HepG2 (cell line): ENCODE measurements around the gene POU2AF3. TPM values are rescaled to one million over a fixed set of nuclear protein-coding genes. Genes with fewer than 3 reads are reported as not detected.

Experiments
- HDAC1 ChIP-seq: sonication (generic); formaldehyde crosslinking; IDR thresholded peaks from 2 replicates; pipeline ENCODE4 v1.5.1; 2020; ENCODE audit warnings: mild to moderate bottlenecking, missing genetic modification reagents
- HHEX ChIP-seq: IDR thresholded peaks from 2 replicates; pipeline ENCODE4 v1.6.1; 2016; ENCODE audit warnings: control low read depth
- HOXA3 ChIP-seq: sonication (generic); formaldehyde crosslinking; IDR thresholded peaks from 2 replicates; pipeline ENCODE4 v1.5.0; 2020; ENCODE audit warnings: missing genetic modification reagents
- JUND ChIP-seq: sonication (generic); formaldehyde crosslinking; IDR thresholded peaks from 2 replicates; pipeline ENCODE4 v1.8.0; 2022; ENCODE audit warnings: mild to moderate bottlenecking, missing genetic modification reagents
- KDM1A ChIP-seq: IDR thresholded peaks from 2 replicates; pipeline ENCODE4 v1.6.1; 2016; ENCODE audit warnings: missing compliant biosample characterization
- MZF1 ChIP-seq: sonication (generic); formaldehyde crosslinking; IDR thresholded peaks from 2 replicates; pipeline ENCODE4 v1.8.1; 2023; ENCODE audit warnings: mild to moderate bottlenecking, missing genetic modification reagents, borderline replicate concordance
- SOX6 ChIP-seq, 2 experiments: fragments of 450-650 bp in 1 of 2; sonication (generic) in 1 of 2; formaldehyde crosslinking in 1 of 2; IDR thresholded peaks; 2 replicates each; pipeline versions ENCODE4 v1.4.0 to v1.6.1; 2017 to 2020; ENCODE audit warnings: antibody characterized with exemption in 1 of 2, mild to moderate bottlenecking in 1 of 2, missing genetic modification reagents in 1 of 2
- ZNF232 ChIP-seq: sonication (generic); formaldehyde crosslinking; IDR thresholded peaks from 2 replicates; pipeline ENCODE4 v1.4.0; 2020; ENCODE audit warnings: missing genetic modification reagents, borderline replicate concordance
- ZNF234 ChIP-seq: sonication (generic); formaldehyde crosslinking; conservative IDR thresholded peaks from 2 replicates; pipeline ENCODE4 v1.5.1; 2020; ENCODE audit warnings: mild to moderate bottlenecking, missing genetic modification reagents
- ZNF598 ChIP-seq: sonication (generic); formaldehyde crosslinking; IDR thresholded peaks from 2 replicates; pipeline ENCODE4 v1.5.1; 2020; ENCODE audit warnings: mild to moderate bottlenecking, missing genetic modification reagents, borderline replicate concordance
- ZNF792 ChIP-seq: IDR thresholded peaks from 2 replicates; pipeline ENCODE4 v1.6.1; 2016
- polyA plus RNA-seq, 8 experiments: library from polyadenylated mRNA; depleted of rRNA in 3 of 8; stranded (reverse) in 7 of 8; unstranded in 1 of 8; fragments of >200 nt; fragmentation: Illumina TruSeq in 4 of 8; extraction: Trizol in 4 of 8; gene quantifications; 2 replicates each; pipeline versions ENCODE4 v1.2.1 to v1.2.3, GENCODE V29; 2011 to 2016; ENCODE audit warnings: low read depth in 4 of 8, missing spikeins in 1 of 8, mixed read lengths in 1 of 8; ENCODE audit not compliant: insufficient read depth in 1 of 8
- total RNA-seq, 5 experiments: library from RNA; depleted of rRNA; stranded (reverse); fragments of >200 nt; fragmentation: Illumina TruSeq; extraction: Trizol; gene quantifications; 2 replicates each; pipeline ENCODE4 v1.2.3, GENCODE V29; 2016; ENCODE audit warnings: low read depth in 1 of 5
- TF ChIP-seq, protein P1 (sequence below): sonication (generic); formaldehyde crosslinking; IDR thresholded peaks from 2 replicates; pipeline ENCODE4 v1.4.0; 2020; ENCODE audit warnings: missing genetic modification reagents
- TF ChIP-seq, protein P2 (sequence below): fragments of 450-650 bp; IDR thresholded peaks from 2 replicates; pipeline ENCODE4 v1.6.1; 2016
- TF ChIP-seq, protein P3 (sequence below): sonication (generic); formaldehyde crosslinking; IDR thresholded peaks from 2 replicates; pipeline ENCODE4 v1.4.0; 2020; ENCODE audit warnings: missing genetic modification reagents, borderline replicate concordance
- TF ChIP-seq, protein P4 (sequence below): sonication (generic); formaldehyde crosslinking; IDR thresholded peaks from 2 replicates; pipeline ENCODE4 v1.4.0; 2020; ENCODE audit warnings: mild to moderate bottlenecking, missing genetic modification reagents, borderline replicate concordance

Gene POU2AF3
- total and polyA plus RNA-seq, 2 of the 13 experiments (the other 11 are each of a cell fraction or from before 2014, with no cell fraction given), result 7.8 to 71.2 TPM

DNA sequence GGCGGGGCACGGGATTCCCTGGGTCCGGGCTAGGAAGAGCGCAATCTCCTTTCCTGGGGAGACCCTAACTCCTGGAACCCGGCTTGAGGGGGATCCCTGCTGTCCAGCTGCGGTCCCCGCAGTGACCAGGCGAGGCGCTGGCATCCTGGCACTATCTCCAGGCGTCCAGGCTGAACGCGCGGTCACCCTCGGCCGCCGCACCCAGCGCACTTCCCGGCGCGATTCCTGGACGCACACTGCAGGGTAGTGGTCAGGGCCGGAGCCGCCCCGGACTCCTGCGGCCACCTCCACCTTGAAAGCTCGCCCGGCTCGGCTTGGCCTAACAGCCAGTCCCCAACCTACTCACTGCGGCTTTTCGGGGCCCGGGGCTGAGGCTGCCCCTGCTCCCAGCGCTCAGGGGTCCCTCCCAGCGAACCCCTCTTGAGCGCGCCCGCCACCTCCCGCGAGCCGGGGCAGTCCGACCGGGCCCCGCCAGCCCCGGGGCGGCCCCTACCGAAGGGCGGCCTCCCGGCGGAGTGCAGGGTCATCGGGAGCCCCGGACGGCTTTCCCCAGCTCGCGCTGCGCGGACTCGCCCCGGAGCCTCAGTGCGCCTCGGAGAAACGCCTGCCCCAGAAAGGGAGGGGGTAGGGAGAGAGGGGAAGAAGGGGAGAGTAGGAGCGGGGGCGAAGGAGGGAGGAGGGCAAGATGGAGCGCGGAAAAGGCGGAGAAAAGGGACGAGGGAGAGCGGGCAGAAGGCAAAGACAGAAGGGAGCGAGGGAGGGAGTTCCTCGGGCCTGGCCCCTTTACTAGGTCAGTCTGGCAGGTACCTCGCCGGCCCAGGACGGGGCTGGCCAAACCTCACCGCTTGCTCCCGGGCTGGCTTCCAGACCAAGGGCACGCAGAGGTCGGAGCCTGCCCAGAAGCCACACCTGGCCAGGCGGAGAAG, 1.0 kb downstream of the POU2AF3 start (continued):
- TF ChIP-seq, protein P1, sequence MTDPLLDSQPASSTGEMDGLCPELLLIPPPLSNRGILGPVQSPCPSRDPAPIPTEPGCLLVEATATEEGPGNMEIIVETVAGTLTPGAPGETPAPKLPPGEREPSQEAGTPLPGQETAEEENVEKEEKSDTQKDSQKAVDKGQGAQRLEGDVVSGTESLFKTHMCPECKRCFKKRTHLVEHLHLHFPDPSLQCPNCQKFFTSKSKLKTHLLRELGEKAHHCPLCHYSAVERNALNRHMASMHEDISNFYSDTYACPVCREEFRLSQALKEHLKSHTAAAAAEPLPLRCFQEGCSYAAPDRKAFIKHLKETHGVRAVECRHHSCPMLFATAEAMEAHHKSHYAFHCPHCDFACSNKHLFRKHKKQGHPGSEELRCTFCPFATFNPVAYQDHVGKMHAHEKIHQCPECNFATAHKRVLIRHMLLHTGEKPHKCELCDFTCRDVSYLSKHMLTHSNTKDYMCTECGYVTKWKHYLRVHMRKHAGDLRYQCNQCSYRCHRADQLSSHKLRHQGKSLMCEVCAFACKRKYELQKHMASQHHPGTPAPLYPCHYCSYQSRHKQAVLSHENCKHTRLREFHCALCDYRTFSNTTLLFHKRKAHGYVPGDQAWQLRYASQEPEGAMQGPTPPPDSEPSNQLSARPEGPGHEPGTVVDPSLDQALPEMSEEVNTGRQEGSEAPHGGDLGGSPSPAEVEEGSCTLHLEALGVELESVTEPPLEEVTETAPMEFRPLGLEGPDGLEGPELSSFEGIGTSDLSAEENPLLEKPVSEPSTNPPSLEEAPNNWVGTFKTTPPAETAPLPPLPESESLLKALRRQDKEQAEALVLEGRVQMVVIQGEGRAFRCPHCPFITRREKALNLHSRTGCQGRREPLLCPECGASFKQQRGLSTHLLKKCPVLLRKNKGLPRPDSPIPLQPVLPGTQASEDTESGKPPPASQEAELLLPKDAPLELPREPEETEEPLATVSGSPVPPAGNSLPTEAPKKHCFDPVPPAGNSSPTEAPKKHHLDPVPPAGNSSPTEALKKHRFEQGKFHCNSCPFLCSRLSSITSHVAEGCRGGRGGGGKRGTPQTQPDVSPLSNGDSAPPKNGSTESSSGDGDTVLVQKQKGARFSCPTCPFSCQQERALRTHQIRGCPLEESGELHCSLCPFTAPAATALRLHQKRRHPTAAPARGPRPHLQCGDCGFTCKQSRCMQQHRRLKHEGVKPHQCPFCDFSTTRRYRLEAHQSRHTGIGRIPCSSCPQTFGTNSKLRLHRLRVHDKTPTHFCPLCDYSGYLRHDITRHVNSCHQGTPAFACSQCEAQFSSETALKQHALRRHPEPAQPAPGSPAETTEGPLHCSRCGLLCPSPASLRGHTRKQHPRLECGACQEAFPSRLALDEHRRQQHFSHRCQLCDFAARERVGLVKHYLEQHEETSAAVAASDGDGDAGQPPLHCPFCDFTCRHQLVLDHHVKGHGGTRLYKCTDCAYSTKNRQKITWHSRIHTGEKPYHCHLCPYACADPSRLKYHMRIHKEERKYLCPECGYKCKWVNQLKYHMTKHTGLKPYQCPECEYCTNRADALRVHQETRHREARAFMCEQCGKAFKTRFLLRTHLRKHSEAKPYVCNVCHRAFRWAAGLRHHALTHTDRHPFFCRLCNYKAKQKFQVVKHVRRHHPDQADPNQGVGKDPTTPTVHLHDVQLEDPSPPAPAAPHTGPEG (CRISPR knock-in tag), result no peak; the same call in none of the 2 replicates
- TF ChIP-seq HDAC1 (CRISPR knock-in tag), result peak; percentile 66
- TF ChIP-seq ZNF232 (CRISPR knock-in tag), result no peak
- TF ChIP-seq ZNF234 (CRISPR knock-in tag), result no peak
- TF ChIP-seq, protein P2, sequence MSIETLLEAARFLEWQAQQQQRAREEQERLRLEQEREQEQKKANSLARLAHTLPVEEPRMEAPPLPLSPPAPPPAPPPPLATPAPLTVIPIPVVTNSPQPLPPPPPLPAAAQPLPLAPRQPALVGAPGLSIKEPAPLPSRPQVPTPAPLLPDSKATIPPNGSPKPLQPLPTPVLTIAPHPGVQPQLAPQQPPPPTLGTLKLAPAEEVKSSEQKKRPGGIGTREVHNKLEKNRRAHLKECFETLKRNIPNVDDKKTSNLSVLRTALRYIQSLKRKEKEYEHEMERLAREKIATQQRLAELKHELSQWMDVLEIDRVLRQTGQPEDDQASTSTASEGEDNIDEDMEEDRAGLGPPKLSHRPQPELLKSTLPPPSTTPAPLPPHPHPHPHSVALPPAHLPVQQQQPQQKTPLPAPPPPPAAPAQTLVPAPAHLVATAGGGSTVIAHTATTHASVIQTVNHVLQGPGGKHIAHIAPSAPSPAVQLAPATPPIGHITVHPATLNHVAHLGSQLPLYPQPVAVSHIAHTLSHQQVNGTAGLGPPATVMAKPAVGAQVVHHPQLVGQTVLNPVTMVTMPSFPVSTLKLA, result no peak
- TF ChIP-seq ZNF598 (CRISPR knock-in tag), result peak; percentile 79; the same call in 1 of the 2 replicates
- TF ChIP-seq, protein P3, sequence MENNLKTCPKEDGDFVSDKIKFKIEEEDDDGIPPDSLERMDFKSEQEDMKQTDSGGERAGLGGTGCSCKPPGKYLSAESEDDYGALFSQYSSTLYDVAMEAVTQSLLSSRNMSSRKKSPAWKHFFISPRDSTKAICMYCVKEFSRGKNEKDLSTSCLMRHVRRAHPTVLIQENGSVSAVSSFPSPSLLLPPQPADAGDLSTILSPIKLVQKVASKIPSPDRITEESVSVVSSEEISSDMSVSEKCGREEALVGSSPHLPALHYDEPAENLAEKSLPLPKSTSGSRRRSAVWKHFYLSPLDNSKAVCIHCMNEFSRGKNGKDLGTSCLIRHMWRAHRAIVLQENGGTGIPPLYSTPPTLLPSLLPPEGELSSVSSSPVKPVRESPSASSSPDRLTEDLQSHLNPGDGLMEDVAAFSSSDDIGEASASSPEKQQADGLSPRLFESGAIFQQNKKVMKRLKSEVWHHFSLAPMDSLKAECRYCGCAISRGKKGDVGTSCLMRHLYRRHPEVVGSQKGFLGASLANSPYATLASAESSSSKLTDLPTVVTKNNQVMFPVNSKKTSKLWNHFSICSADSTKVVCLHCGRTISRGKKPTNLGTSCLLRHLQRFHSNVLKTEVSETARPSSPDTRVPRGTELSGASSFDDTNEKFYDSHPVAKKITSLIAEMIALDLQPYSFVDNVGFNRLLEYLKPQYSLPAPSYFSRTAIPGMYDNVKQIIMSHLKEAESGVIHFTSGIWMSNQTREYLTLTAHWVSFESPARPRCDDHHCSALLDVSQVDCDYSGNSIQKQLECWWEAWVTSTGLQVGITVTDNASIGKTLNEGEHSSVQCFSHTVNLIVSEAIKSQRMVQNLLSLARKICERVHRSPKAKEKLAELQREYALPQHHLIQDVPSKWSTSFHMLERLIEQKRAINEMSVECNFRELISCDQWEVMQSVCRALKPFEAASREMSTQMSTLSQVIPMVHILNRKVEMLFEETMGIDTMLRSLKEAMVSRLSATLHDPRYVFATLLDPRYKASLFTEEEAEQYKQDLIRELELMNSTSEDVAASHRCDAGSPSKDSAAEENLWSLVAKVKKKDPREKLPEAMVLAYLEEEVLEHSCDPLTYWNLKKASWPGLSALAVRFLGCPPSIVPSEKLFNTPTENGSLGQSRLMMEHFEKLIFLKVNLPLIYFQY (CRISPR knock-in tag), result no peak
- TF ChIP-seq, protein P4, sequence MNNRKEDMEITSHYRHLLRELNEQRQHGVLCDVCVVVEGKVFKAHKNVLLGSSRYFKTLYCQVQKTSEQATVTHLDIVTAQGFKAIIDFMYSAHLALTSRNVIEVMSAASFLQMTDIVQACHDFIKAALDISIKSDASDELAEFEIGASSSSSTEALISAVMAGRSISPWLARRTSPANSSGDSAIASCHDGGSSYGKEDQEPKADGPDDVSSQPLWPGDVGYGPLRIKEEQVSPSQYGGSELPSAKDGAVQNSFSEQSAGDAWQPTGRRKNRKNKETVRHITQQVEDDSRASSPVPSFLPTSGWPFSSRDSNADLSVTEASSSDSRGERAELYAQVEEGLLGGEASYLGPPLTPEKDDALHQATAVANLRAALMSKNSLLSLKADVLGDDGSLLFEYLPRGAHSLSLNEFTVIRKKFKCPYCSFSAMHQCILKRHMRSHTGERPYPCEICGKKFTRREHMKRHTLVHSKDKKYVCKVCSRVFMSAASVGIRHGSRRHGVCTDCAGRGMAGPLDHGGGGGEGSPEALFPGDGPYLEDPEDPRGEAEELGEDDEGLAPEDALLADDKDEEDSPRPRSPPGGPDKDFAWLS (CRISPR knock-in tag), result no peak
- no peak for TF ChIP-seq HHEX (CRISPR knock-in tag)
- no peak for TF ChIP-seq JUND
- TF ChIP-seq ZNF792 (CRISPR knock-in tag), result peak; percentile 84
- no peak for TF ChIP-seq SOX6 (IDR thresholded peaks at IDR 0.05)
- no peak; the same call in 1 of the 2 replicates for TF ChIP-seq SOX6 (CRISPR knock-in tag; IDR thresholded peaks at IDR 0.05)
- no peak for TF ChIP-seq KDM1A (CRISPR knock-in tag)
- no peak for TF ChIP-seq MZF1 (CRISPR knock-in tag)
- TF ChIP-seq HOXA3 (CRISPR knock-in tag), result peak; percentile 75
